Omental fat pad (tissue), 4 donors: ENCODE results near the gene NR2E3. TPM values are rescaled to one million over a fixed set of nuclear protein-coding genes. Genes with fewer than 3 reads are reported as not detected.

Experiments used
- ATAC-seq: fragments of 150-250 bp; one replicate; pipeline ENCODE4 v1.9.1; 2016; ENCODE audit warnings: mild to moderate bottlenecking, moderate library complexity; ENCODE audit not compliant: low FRiP score
- DNase-seq: peaks from one replicate; pipeline ENCODE4 v3.0.0-alpha.2; 2019; ENCODE audit warnings: low spot score
- CTCF ChIP-seq, 3 donors: fragments of 450-650 bp; IDR thresholded peaks; one replicate each; pipeline ENCODE4 v1.5.1; 2016 to 2017; ENCODE audit warnings: antibody characterized with exemption in 3 of 3, mild to moderate bottlenecking in 3 of 3, moderate library complexity in 2 of 3
- total RNA-seq, 4 donors: library from RNA; depleted of rRNA; stranded (reverse); fragments of >200 nt; gene quantifications; one replicate each; pipeline ENCODE4 v1.1.0, GENCODE V29; 2016

The NR2E3 gene
- total RNA-seq, 4 donors from 2014 or later = 0.24 to 0.56 TPM; not detected in 2

- DNase-seq (no peak), ATAC-seq (no peak)
- no peak for TF ChIP-seq CTCF (IDR thresholded peaks at IDR 0.05)
Observed at GRCh38 chr15:71776304-71776703, 34.0 kb upstream of the NR2E3 start.

GRCh38 chr15:71777216-71777943 is 33.0 kb upstream of the NR2E3 start:
- DNase-seq (no peak), ATAC-seq (no peak)
- TF ChIP-seq CTCF (IDR thresholded peaks at IDR 0.05) = no peak

GRCh38 chr15:71779073-71779797 is 31.1 kb upstream of the NR2E3 start:
- no peak for ATAC-seq
- TF ChIP-seq CTCF (IDR thresholded peaks at IDR 0.05) = no peak
- DNase-seq = no peak

- ATAC-seq = no peak
- no peak for DNase-seq
- no peak for TF ChIP-seq CTCF (IDR thresholded peaks at IDR 0.05)
Observed at GRCh38 chr15:71780115-71780976, 30.0 kb upstream of the NR2E3 start.

GRCh38 chr15:71781179-71781964 is 29.0 kb upstream of the NR2E3 start:
- DNase-seq = no peak
- no peak for TF ChIP-seq CTCF (IDR thresholded peaks at IDR 0.05)
- no peak for ATAC-seq

- no peak for DNase-seq
Observed at GRCh38 chr15:71781965-71782265, 28.4 kb upstream of the NR2E3 start.

More at GRCh38 chr15:71781965-71782265, 28.4 kb upstream of the NR2E3 start:
- no peak for TF ChIP-seq CTCF (IDR thresholded peaks at IDR 0.05)
- ATAC-seq = no peak
